Uterus (tissue), 4 donors: ENCODE data around the gene ADCY9. TPM values are rescaled to one million over a fixed set of nuclear protein-coding genes. Genes with fewer than 3 reads are reported as not detected.

Experiments used
- DNase-seq, 2 donors: peaks; one replicate each; pipeline ENCODE4 v3.0.0-alpha.2; 2019 to 2020
- H3K27ac ChIP-seq, 2 donors: fragments of 200-600 bp; sonication (generic); 1 replicate in 1 of 2; 2 replicates in 1 of 2; pipeline ENCODE4 v1.5.1; 2016 to 2018
- H3K27me3 ChIP-seq, 2 donors: fragments of 200-600 bp; sonication (generic); one replicate each; pipeline ENCODE4 v1.5.1; 2018 to 2019; ENCODE audit warnings: control low read depth in 1 of 2
- H3K36me3 ChIP-seq, 2 donors: fragments of 200-600 bp; sonication (generic); one replicate each; pipeline ENCODE4 v1.5.1; 2019; ENCODE audit warnings: control low read depth in 1 of 2
- H3K4me1 ChIP-seq, 2 donors: fragments of 200-600 bp; sonication (generic); one replicate each; pipeline ENCODE4 v1.5.1; 2018 to 2019; ENCODE audit warnings: control low read depth in 1 of 2
- H3K4me3 ChIP-seq, 2 donors: fragments of 200-600 bp; sonication (generic); 1 replicate in 1 of 2; 2 replicates in 1 of 2; pipeline ENCODE4 v1.5.1; 2018 to 2019; ENCODE audit warnings: mild to moderate bottlenecking in 1 of 2
- H3K9me3 ChIP-seq, 2 donors: fragments of 200-600 bp; sonication (generic); one replicate each; pipeline ENCODE4 v1.5.1; 2019; ENCODE audit warnings: control low read depth in 1 of 2
- CTCF ChIP-seq, 4 experiments: fragments of 200-600 bp in 2 of 4; fragments of 450-650 bp in 2 of 4; sonication (generic) in 2 of 4; IDR thresholded peaks; one replicate each; pipeline ENCODE4 v1.5.1; 2016 to 2019; ENCODE audit warnings: antibody characterized with exemption in 4 of 4, mild to moderate bottlenecking in 2 of 4, moderate library complexity in 1 of 4
- POLR2A ChIP-seq, 2 donors: fragments of 450-650 bp; IDR thresholded peaks; one replicate each; pipeline ENCODE4 v1.6.1; 2016; ENCODE audit warnings: antibody characterized with exemption in 2 of 2, mild to moderate bottlenecking in 1 of 2, moderate library complexity in 1 of 2
- intact Hi-C: fragments of 100-400 bp; cut with DNase I; formaldehyde crosslinking; loops from one replicate; pipeline ENCODE4 v1.15.1; 2023; ENCODE audit warnings: low total_unique reads
- total RNA-seq, 4 donors: library from RNA; depleted of rRNA in 3 of 4; stranded (reverse); fragments of >200 nt in 3 of 4; gene quantifications; one replicate each; pipeline versions ENCODE4 v1.1.0 to v1.2.4, GENCODE V29; 2014 to 2023
- donor health status: DM: yes; HTN: yes; CAD: no.

The ADCY9 gene
- total RNA-seq, 4 donors from 2014 or later = 2.8 to 34.7 (median 20.2) TPM

GRCh38 chr16:4057439-4057877 is 58.8 kb downstream of the ADCY9 start:
- peaks cover 5 to 13% of the 10 kb centered on the region in 2 donors for H3K4me1 ChIP-seq
- H3K4me3 ChIP-seq = no peak overlapping the region
- DNase-seq = no peak
- intact Hi-C loops = no loop called here
- no peak for TF ChIP-seq POLR2A (IDR thresholded peaks at IDR 0.05)
- no peak for TF ChIP-seq CTCF (IDR thresholded peaks at IDR 0.05)
- no peaks in the 10 kb centered on the region for H3K36me3 ChIP-seq
- peaks cover 0 to 17% of the 10 kb centered on the region in 2 donors for H3K9me3 ChIP-seq
- H3K27me3 ChIP-seq = no peaks in the 10 kb centered on the region
- no peak overlapping the region for H3K27ac ChIP-seq

GRCh38 chr16:4056161-4057105 is 59.8 kb downstream of the ADCY9 start:
- TF ChIP-seq CTCF (IDR thresholded peaks at IDR 0.05) (no peak), POLR2A (IDR thresholded peaks at IDR 0.05) (no peak)
- Histone ChIP-seq H3K9me3 (peaks cover 0 to 14% of the 10 kb centered on the region in 2 donors), H3K27ac (no peak overlapping the region), H3K27me3 (no peaks in the 10 kb centered on the region), H3K4me3 (no peak overlapping the region), H3K36me3 (no peaks in the 10 kb centered on the region), H3K4me1 (peaks cover 5 to 13% of the 10 kb centered on the region in 2 donors)
- intact Hi-C loops = no loop called here
- no peak for DNase-seq

- intact Hi-C loops = no loop called here
- DNase-seq = no peak
- peaks cover 0 to 7% of the 10 kb centered on the region in 2 donors for H3K9me3 ChIP-seq
- H3K36me3 ChIP-seq = no peaks in the 10 kb centered on the region
- H3K4me3 ChIP-seq = no peak overlapping the region
- no peaks in the 10 kb centered on the region for H3K27me3 ChIP-seq
- TF ChIP-seq POLR2A (IDR thresholded peaks at IDR 0.05) = no peak
- TF ChIP-seq CTCF (IDR thresholded peaks at IDR 0.05) = no peak
- no peak overlapping the region for H3K27ac ChIP-seq
- H3K4me1 ChIP-seq = peaks cover 5 to 13% of the 10 kb centered on the region in 2 donors
Measured at GRCh38 chr16:4055748-4056147, 60.5 kb downstream of the ADCY9 start.

GRCh38 chr16:4053301-4053845 is 62.9 kb downstream of the ADCY9 start:
- TF ChIP-seq POLR2A (IDR thresholded peaks at IDR 0.05) = no peak
- no peak for TF ChIP-seq CTCF (IDR thresholded peaks at IDR 0.05)
- Histone ChIP-seq H3K4me3 (peak overlapping the region in 1 of 2 donors; percentile 1), H3K9me3 (no peaks in the 10 kb centered on the region), H3K27ac (peak overlapping the region; percentile 23 to 59), H3K27me3 (no peaks in the 10 kb centered on the region), H3K36me3 (no peaks in the 10 kb centered on the region), H3K4me1 (peaks cover 5 to 13% of the 10 kb centered on the region in 2 donors)
- peak; percentile 45 to 64 for DNase-seq
- intact Hi-C loops = no loop called here

- intact Hi-C loops = no loop called here
- Histone ChIP-seq H3K27me3 (no peaks in the 10 kb centered on the region), H3K4me1 (peaks cover 5 to 13% of the 10 kb centered on the region in 2 donors), H3K36me3 (no peaks in the 10 kb centered on the region), H3K27ac (peak overlapping the region; percentile 23 to 59), H3K4me3 (no peak overlapping the region), H3K9me3 (no peaks in the 10 kb centered on the region)
- no peak for DNase-seq
- no peak for TF ChIP-seq POLR2A (IDR thresholded peaks at IDR 0.05)
- no peak for TF ChIP-seq CTCF (IDR thresholded peaks at IDR 0.05)
Measured at GRCh38 chr16:4052801-4053293, 63.4 kb downstream of the ADCY9 start.
